OCI-LY7 (cell line): Measurements from ENCODE around the gene MYH6.

Source experiments
- CTCF ChIP-seq: fragments of 200-600 bp; sonication (generic); conservative IDR thresholded peaks from 2 replicates; pipeline ENCODE4 v1.5.1; 2014; ENCODE audit warnings: mild to moderate bottlenecking, antibody characterized with exemption, low read length, moderate library complexity, mixed read lengths
- EZH2phosphoT487 ChIP-seq: fragments of 200-600 bp; sonication (generic); IDR thresholded peaks from 2 replicates; pipeline ENCODE4 v1.6.1; 2018; ENCODE audit warnings: low read depth, borderline replicate concordance, mild to moderate bottlenecking, mixed run types, antibody characterized with exemption, low read length, moderate library complexity, mixed read lengths

GRCh38 chr14:23364164-23365035, 43.7 kb downstream of the MYH6 start:
- no peak for TF ChIP-seq CTCF
- no peak for TF ChIP-seq EZH2phosphoT487
